Keratinocyte (primary cell): ENCODE results near the gene VWC2.

Source experiments
- CTCF ChIP-seq, 3 experiments: IDR thresholded peaks in 1 of 3; conservative IDR thresholded peaks in 1 of 3; optimal IDR thresholded peaks in 1 of 3; 2 replicates in 2 of 3; 3 replicates in 1 of 3; pipeline versions ENCODE3 to v1.5.1; 2011; ENCODE audit warnings: low read length in 3 of 3, mild to moderate bottlenecking in 3 of 3, moderate library complexity in 2 of 3, control low read depth in 1 of 3, inconsistent platforms in 1 of 3; ENCODE audit not compliant: insufficient read depth in 2 of 3; ENCODE audit errors: extremely low read depth in 1 of 3
- EZH2 ChIP-seq: IDR thresholded peaks from one replicate; pipeline ENCODE4 v1.6.1; 2012; ENCODE audit warnings: inconsistent platforms, mild to moderate bottlenecking, low read length, moderate library complexity

GRCh38 chr7:49848211-49848841 lies 74.9 kb downstream of the VWC2 start:
- TF ChIP-seq CTCF (optimal IDR thresholded peaks at IDR 0.05 in 1 of 3, IDR thresholded peaks at IDR 0.05 in 1 of 3, conservative IDR thresholded peaks at IDR 0.05 in 1 of 3; ENCODE audit: extremely low read depth in 1 of 3, insufficient read depth in 2 of 3, low read length in 3 of 3) = no peak
- no peak for TF ChIP-seq EZH2
